ENCODE measurements around the gene SLF1.

The SLF1 gene

DNA sequence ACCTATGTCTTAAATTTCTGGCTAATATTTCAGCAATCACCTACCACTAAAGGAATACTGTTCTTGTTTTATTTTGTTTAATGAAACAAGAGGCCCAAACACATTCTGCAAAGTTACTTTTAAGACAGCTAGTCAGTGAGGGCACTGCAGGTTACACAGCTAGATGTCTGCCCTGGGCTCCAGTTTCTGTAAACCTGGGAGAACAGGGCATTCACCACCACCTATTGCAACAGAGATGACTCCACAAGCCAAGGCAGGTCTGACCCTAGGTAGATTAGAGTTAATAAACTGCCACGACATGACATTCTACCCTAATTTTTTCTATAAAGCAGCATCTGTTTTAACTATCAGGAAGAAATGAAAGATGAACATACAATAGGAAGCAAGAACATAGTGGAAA is 90.8 kb downstream of the SLF1 start:
- no peak for TF ChIP-seq SIN3A (IDR thresholded peaks at IDR 0.05; ENCODE audit: borderline replicate concordance, insufficient read depth, low read length)
- TF ChIP-seq FOXP2 (optimal IDR thresholded peaks at IDR 0.05; ENCODE audit: borderline replicate concordance, extremely low read depth, extremely low read length, insufficient read depth): no peak
- no peak for TF ChIP-seq TAF1 (IDR thresholded peaks at IDR 0.05; ENCODE audit: borderline replicate concordance, insufficient read depth, low read length)
- no peak for TF ChIP-seq POLR2AphosphoS5 (IDR thresholded peaks at IDR 0.05; ENCODE audit: low read depth, low read length)
- TF ChIP-seq, protein P1, sequence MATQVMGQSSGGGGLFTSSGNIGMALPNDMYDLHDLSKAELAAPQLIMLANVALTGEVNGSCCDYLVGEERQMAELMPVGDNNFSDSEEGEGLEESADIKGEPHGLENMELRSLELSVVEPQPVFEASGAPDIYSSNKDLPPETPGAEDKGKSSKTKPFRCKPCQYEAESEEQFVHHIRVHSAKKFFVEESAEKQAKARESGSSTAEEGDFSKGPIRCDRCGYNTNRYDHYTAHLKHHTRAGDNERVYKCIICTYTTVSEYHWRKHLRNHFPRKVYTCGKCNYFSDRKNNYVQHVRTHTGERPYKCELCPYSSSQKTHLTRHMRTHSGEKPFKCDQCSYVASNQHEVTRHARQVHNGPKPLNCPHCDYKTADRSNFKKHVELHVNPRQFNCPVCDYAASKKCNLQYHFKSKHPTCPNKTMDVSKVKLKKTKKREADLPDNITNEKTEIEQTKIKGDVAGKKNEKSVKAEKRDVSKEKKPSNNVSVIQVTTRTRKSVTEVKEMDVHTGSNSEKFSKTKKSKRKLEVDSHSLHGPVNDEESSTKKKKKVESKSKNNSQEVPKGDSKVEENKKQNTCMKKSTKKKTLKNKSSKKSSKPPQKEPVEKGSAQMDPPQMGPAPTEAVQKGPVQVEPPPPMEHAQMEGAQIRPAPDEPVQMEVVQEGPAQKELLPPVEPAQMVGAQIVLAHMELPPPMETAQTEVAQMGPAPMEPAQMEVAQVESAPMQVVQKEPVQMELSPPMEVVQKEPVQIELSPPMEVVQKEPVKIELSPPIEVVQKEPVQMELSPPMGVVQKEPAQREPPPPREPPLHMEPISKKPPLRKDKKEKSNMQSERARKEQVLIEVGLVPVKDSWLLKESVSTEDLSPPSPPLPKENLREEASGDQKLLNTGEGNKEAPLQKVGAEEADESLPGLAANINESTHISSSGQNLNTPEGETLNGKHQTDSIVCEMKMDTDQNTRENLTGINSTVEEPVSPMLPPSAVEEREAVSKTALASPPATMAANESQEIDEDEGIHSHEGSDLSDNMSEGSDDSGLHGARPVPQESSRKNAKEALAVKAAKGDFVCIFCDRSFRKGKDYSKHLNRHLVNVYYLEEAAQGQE (IDR thresholded peaks at IDR 0.05; ENCODE audit: insufficient read depth in 1 of 2, low read depth in 2 of 2, low read length in 2 of 2): no peak

DNA sequence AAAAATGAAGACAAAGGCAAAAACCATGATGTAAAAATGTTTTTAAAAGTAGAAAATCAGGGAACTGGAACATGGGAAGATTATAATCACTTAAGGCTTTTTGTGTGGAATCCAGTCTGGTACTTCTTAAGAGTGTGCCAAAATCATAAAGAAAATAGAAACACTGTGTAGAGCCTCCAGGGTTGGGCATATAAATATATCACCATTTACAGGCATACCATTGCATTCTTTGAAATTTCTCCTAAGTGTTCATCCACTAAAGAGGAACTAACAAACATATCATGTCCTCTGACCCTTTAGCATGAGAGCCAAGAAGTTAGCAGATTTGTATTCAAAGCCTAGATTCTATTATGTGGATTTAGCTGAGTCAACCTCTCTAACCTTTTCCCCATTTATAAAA is 93.3 kb downstream of the SLF1 start:
- TF ChIP-seq POLR2AphosphoS5 (IDR thresholded peaks at IDR 0.05; ENCODE audit: low read depth, low read length) (no peak), TAF1 (IDR thresholded peaks at IDR 0.05; ENCODE audit: borderline replicate concordance, insufficient read depth, low read length) (no peak), FOXP2 (optimal IDR thresholded peaks at IDR 0.05; ENCODE audit: borderline replicate concordance, extremely low read depth, extremely low read length, insufficient read depth) (no peak), SIN3A (IDR thresholded peaks at IDR 0.05; ENCODE audit: borderline replicate concordance, insufficient read depth, low read length) (no peak)
- TF ChIP-seq, protein P1 (IDR thresholded peaks at IDR 0.05; ENCODE audit: insufficient read depth in 1 of 2, low read depth in 2 of 2, low read length in 2 of 2): no peak

DNA sequence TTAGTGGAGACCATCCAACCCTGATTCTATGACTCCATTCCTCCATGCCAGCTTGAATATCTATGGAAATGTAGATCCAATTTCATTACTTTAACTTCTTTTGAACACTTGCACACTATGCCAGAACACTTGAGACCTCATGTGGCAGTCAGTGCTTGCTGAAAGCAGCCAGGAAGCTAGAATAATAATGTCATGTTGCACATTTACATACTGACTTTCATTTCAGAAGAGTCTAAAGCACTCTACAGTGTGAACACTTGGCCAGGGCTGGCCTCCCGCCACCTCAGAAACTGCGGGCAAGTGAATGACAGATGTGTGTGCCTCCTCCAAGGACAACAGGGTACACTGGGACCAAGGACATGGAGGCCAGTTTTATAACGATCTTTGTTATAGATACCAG is 97.3 kb downstream of the SLF1 start:
- TF ChIP-seq TAF1 (IDR thresholded peaks at IDR 0.05; ENCODE audit: borderline replicate concordance, insufficient read depth, low read length): no peak
- TF ChIP-seq FOXP2 (optimal IDR thresholded peaks at IDR 0.05; ENCODE audit: borderline replicate concordance, extremely low read depth, extremely low read length, insufficient read depth): no peak
- TF ChIP-seq, protein P1 (IDR thresholded peaks at IDR 0.05; ENCODE audit: insufficient read depth in 1 of 2, low read depth in 2 of 2, low read length in 2 of 2): no peak
- TF ChIP-seq SIN3A (IDR thresholded peaks at IDR 0.05; ENCODE audit: borderline replicate concordance, insufficient read depth, low read length): no peak
- no peak for TF ChIP-seq POLR2AphosphoS5 (IDR thresholded peaks at IDR 0.05; ENCODE audit: low read depth, low read length)

DNA sequence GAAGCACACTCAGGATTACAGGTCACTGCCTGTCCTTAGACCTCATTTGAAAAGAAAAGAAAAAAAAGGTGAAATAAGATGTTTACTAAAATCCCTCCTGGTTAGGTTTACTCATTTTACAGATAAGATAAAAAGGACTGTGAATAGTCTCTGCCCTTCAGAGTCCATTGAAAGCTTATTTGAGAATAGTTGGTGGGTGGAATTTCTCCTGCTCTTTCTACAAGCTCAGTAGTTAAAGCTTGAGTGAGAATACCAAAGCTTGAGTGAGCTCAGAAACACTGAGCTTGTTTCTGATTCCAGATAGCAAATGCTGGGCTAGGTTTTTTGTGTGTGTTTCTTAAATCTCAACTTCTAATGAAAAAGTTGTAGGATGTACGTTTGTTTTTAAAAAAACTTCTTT is 106.7 kb downstream of the SLF1 start:
- TF ChIP-seq SIN3A (IDR thresholded peaks at IDR 0.05; ENCODE audit: borderline replicate concordance, insufficient read depth, low read length): no peak
- TF ChIP-seq POLR2AphosphoS5 (IDR thresholded peaks at IDR 0.05; ENCODE audit: low read depth, low read length): no peak
- TF ChIP-seq, protein P1 (IDR thresholded peaks at IDR 0.05; ENCODE audit: insufficient read depth in 1 of 2, low read depth in 2 of 2, low read length in 2 of 2): no peak
- TF ChIP-seq FOXP2 (optimal IDR thresholded peaks at IDR 0.05; ENCODE audit: borderline replicate concordance, extremely low read depth, extremely low read length, insufficient read depth): no peak
- TF ChIP-seq TAF1 (IDR thresholded peaks at IDR 0.05; ENCODE audit: borderline replicate concordance, insufficient read depth, low read length): no peak

DNA sequence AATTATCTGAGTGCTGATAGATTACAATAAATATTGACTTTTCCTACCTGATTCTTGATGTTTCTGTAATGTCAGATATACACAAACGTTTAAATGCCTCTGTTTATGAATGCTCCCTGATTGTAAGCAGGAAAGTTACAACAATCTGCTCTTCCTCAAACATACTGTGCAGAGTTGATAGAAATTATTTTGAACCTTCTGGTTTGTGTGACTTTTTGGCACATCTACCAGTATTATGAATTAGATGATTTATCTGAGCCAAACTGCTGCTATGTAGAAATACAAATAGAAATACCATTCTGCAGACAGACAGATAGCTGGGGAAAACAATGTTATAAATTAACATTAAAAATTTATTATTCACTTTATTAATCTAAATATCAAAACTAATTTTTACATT is 113.0 kb downstream of the SLF1 start:
- TF ChIP-seq FOXP2 (optimal IDR thresholded peaks at IDR 0.05; ENCODE audit: borderline replicate concordance, extremely low read depth, extremely low read length, insufficient read depth) (no peak), TAF1 (IDR thresholded peaks at IDR 0.05; ENCODE audit: borderline replicate concordance, insufficient read depth, low read length) (no peak), SIN3A (IDR thresholded peaks at IDR 0.05; ENCODE audit: borderline replicate concordance, insufficient read depth, low read length) (no peak), POLR2AphosphoS5 (IDR thresholded peaks at IDR 0.05; ENCODE audit: low read depth, low read length) (no peak)
- TF ChIP-seq, protein P1 (IDR thresholded peaks at IDR 0.05; ENCODE audit: insufficient read depth in 1 of 2, low read depth in 2 of 2, low read length in 2 of 2): no peak

Measured in PFSK-1 (cell line).